Loucy (cell line): ENCODE data around the gene MROH8.

Experiments
- H2AFZ ChIP-seq: fragments of 200-600 bp; sonication (generic); 2 replicates; pipeline ENCODE4 v1.6.0; 2016; ENCODE audit warnings: antibody characterized with exemption, mild to moderate bottlenecking, low read length, moderate library complexity
- H3F3A ChIP-seq: fragments of 200-600 bp; 2 replicates; pipeline ENCODE4 v1.6.0; 2016; ENCODE audit warnings: antibody characterized with exemption, low read depth, mild to moderate bottlenecking
- H3K27me3 ChIP-seq: fragments of 200-600 bp; sonication (generic); 2 replicates; pipeline ENCODE4 v1.6.1; 2014; ENCODE audit warnings: low read length, mild to moderate bottlenecking; ENCODE audit not compliant: insufficient read depth, poor library complexity, severe bottlenecking
- H3K36me3 ChIP-seq: fragments of 200-600 bp; sonication (generic); 2 replicates; pipeline ENCODE4 v1.6.1; 2016; ENCODE audit warnings: low read length; ENCODE audit not compliant: insufficient read depth
- H3K4me1 ChIP-seq: fragments of 200-600 bp; sonication (generic); 2 replicates; pipeline ENCODE4 v1.5.1; 2014; ENCODE audit warnings: low read length, mild to moderate bottlenecking; ENCODE audit not compliant: insufficient read depth, poor library complexity, severe bottlenecking
- H3K4me2 ChIP-seq: fragments of 200-600 bp; sonication (generic); 2 replicates; pipeline ENCODE4 v1.6.0; 2014; ENCODE audit warnings: antibody characterized with exemption, low read length, low read depth, mild to moderate bottlenecking; ENCODE audit not compliant: poor library complexity, severe bottlenecking
- H3K4me3 ChIP-seq: fragments of 200-600 bp; sonication (generic); 2 replicates; pipeline ENCODE4 v1.5.1; 2014; ENCODE audit warnings: low read length, mild to moderate bottlenecking, mixed read lengths; ENCODE audit not compliant: poor library complexity, severe bottlenecking
- H3K79me2 ChIP-seq: fragments of 200-600 bp; sonication (generic); 2 replicates; pipeline ENCODE4 v1.6.1; 2014; ENCODE audit warnings: low read length; ENCODE audit not compliant: insufficient read depth
- H3K9ac ChIP-seq: fragments of 200-600 bp; sonication (generic); 2 replicates; pipeline ENCODE4 v1.6.0; 2014; ENCODE audit warnings: mild to moderate bottlenecking, low read depth, low read length, moderate library complexity; ENCODE audit not compliant: poor library complexity, severe bottlenecking
- H3K9me2 ChIP-seq: fragments of 200-600 bp; sonication (generic); replicated peaks from 2 replicates; pipeline ENCODE4 v1.6.1; 2016; ENCODE audit warnings: low read depth, low read length, mixed read lengths
- H3K9me3 ChIP-seq: fragments of 200-600 bp; sonication (generic); 2 replicates; pipeline ENCODE4 v1.6.1; 2014; ENCODE audit warnings: mild to moderate bottlenecking, antibody characterized with exemption, low read length, low read depth; ENCODE audit not compliant: insufficient read depth
- H4K20me1 ChIP-seq: fragments of 200-600 bp; sonication (generic); 2 replicates; pipeline ENCODE4 v1.6.0; 2014; ENCODE audit warnings: antibody characterized with exemption, low read length, mild to moderate bottlenecking; ENCODE audit not compliant: insufficient read depth, poor library complexity, severe bottlenecking
- CTCF ChIP-seq: fragments of 200-600 bp; sonication (generic); conservative IDR thresholded peaks from 2 replicates; pipeline ENCODE4 v1.5.1; 2014; ENCODE audit warnings: mild to moderate bottlenecking, antibody characterized with exemption, low read length
- EZH2phosphoT487 ChIP-seq: fragments of 200-600 bp; IDR thresholded peaks from 2 replicates; pipeline ENCODE4 v1.6.1; 2018; ENCODE audit warnings: antibody characterized with exemption, mild to moderate bottlenecking, moderate library complexity, borderline replicate concordance

MROH8 gene

GRCh38 chr20:37123441-37123840, 55.9 kb downstream of the MROH8 start:
- TF ChIP-seq CTCF (no peak), EZH2phosphoT487 (no peak)
- Histone ChIP-seq H2AFZ (no peak overlapping the region), H3K4me1 (no peaks in the 10 kb centered on the region), H3K9me3 (no peaks in the 10 kb centered on the region), H3K9ac (no peak overlapping the region), H4K20me1 (no peaks in the 10 kb centered on the region), H3K4me3 (no peak overlapping the region), H3K27me3 (no peaks in the 10 kb centered on the region), H3F3A (no peaks in the 10 kb centered on the region), H3K9me2 (no peaks in the 10 kb centered on the region), H3K79me2 (no peaks in the 10 kb centered on the region), H3K36me3 (no peaks in the 10 kb centered on the region), H3K4me2 (no peak overlapping the region)

- Histone ChIP-seq H4K20me1 (no peaks in the 10 kb centered on the region), H3F3A (no peaks in the 10 kb centered on the region), H3K36me3 (no peaks in the 10 kb centered on the region), H3K4me1 (no peaks in the 10 kb centered on the region), H3K9me2 (no peaks in the 10 kb centered on the region), H3K9me3 (no peaks in the 10 kb centered on the region), H3K4me3 (no peak overlapping the region), H3K27me3 (no peaks in the 10 kb centered on the region), H2AFZ (no peak overlapping the region), H3K79me2 (no peaks in the 10 kb centered on the region), H3K4me2 (no peak overlapping the region), H3K9ac (no peak overlapping the region)
- TF ChIP-seq CTCF (no peak), EZH2phosphoT487 (no peak)
These were observed 58.9 kb downstream of the MROH8 start for GRCh38 chr20:37120497-37120896.

GRCh38 chr20:37119356-37120036, 59.9 kb downstream of the MROH8 start:
- no peak for TF ChIP-seq CTCF
- Histone ChIP-seq H3K9me2 (no peaks in the 10 kb centered on the region), H3K9me3 (no peaks in the 10 kb centered on the region), H4K20me1 (no peaks in the 10 kb centered on the region), H3K4me1 (no peaks in the 10 kb centered on the region), H3F3A (no peaks in the 10 kb centered on the region), H3K36me3 (no peaks in the 10 kb centered on the region), H3K9ac (no peak overlapping the region), H3K79me2 (no peaks in the 10 kb centered on the region), H2AFZ (no peak overlapping the region), H3K4me2 (no peak overlapping the region), H3K4me3 (no peak overlapping the region), H3K27me3 (no peaks in the 10 kb centered on the region)
